Gastrocnemius medialis (tissue), 4 donors: ENCODE results near the gene TMEM217. TPM values are rescaled to one million over a fixed set of nuclear protein-coding genes. Genes with fewer than 3 reads are reported as not detected.

Experiments
- ATAC-seq, 2 donors: fragments of 150-250 bp; one replicate each; pipeline ENCODE4 v1.9.1; 2016
- DNase-seq, 2 donors: peaks; one replicate each; pipeline ENCODE4 v3.0.0-alpha.2; 2019
- H3K27ac ChIP-seq, 4 donors: fragments of 200-600 bp; sonication (generic); 1 replicate in 1 of 4; 2 replicates in 3 of 4; pipeline ENCODE4 v1.5.1; 2016 to 2018; ENCODE audit warnings: mild to moderate bottlenecking in 2 of 4, moderate library complexity in 1 of 4
- H3K27me3 ChIP-seq, 3 donors: fragments of 200-600 bp; sonication (generic) in 2 of 3; 1 replicate in 1 of 3; 2 replicates in 2 of 3; pipeline versions ENCODE4 v1.5.1 to v1.6.0; 2016 to 2019; ENCODE audit warnings: mild to moderate bottlenecking in 1 of 3, moderate library complexity in 1 of 3
- H3K36me3 ChIP-seq, 2 donors: fragments of 200-600 bp; sonication (generic) in 1 of 2; one replicate each; pipeline ENCODE4 v1.5.1; 2017 to 2018
- H3K4me1 ChIP-seq, 2 donors: fragments of 200-600 bp; sonication (generic) in 1 of 2; one replicate each; pipeline ENCODE4 v1.5.1; 2016 to 2017; ENCODE audit warnings: mild to moderate bottlenecking in 2 of 2
- H3K4me3 ChIP-seq, 4 donors: fragments of 200-600 bp; sonication (generic) in 3 of 4; 1 replicate in 1 of 4; 2 replicates in 3 of 4; pipeline ENCODE4 v1.5.1; 2016 to 2019; ENCODE audit warnings: mild to moderate bottlenecking in 2 of 4
- H3K9me3 ChIP-seq, 3 donors: fragments of 200-600 bp; sonication (generic) in 2 of 3; 1 replicate in 1 of 3; 2 replicates in 2 of 3; pipeline ENCODE4 v1.5.1; 2016 to 2019
- POLR2A ChIP-seq, 2 donors: fragments of 450-650 bp; IDR thresholded peaks; one replicate each; pipeline ENCODE4 v1.6.1; 2017; ENCODE audit warnings: antibody characterized with exemption in 2 of 2, mild to moderate bottlenecking in 2 of 2, moderate library complexity in 2 of 2
- in situ Hi-C, 4 donors: fragments of 200-750 bp; cut with MboI; loops; one replicate each; pipeline versions ENCODE4 v1.15.0 to v1.8.0; 2017; ENCODE audit warnings: low sequenced_read_pairs in 4 of 4
- intact Hi-C: fragments of 100-400 bp; cut with DNase I; formaldehyde crosslinking; loops from one replicate; pipeline ENCODE4 v1.15.1; 2023; ENCODE audit warnings: low total_unique reads
- total RNA-seq, 4 donors: library from RNA; depleted of rRNA; stranded (reverse); fragments of >200 nt; gene quantifications; one replicate each; pipeline versions ENCODE4 v1.1.0 to v1.2.3, GENCODE V29; 2016
- TF ChIP-seq, protein P1 (sequence below), 5 experiments: fragments of 450-650 bp in 3 of 5; fragments of 200-600 bp in 2 of 5; sonication (generic) in 2 of 5; IDR thresholded peaks in 4 of 5; conservative IDR thresholded peaks in 1 of 5; 1 replicate in 4 of 5; 2 replicates in 1 of 5; pipeline ENCODE4 v1.5.1; 2016 to 2019; ENCODE audit warnings: antibody characterized with exemption in 5 of 5, mild to moderate bottlenecking in 3 of 5, moderate library complexity in 3 of 5

TMEM217 gene
- total RNA-seq, 4 donors from 2014 or later: 0.22 TPM; not detected in 3

DNA sequence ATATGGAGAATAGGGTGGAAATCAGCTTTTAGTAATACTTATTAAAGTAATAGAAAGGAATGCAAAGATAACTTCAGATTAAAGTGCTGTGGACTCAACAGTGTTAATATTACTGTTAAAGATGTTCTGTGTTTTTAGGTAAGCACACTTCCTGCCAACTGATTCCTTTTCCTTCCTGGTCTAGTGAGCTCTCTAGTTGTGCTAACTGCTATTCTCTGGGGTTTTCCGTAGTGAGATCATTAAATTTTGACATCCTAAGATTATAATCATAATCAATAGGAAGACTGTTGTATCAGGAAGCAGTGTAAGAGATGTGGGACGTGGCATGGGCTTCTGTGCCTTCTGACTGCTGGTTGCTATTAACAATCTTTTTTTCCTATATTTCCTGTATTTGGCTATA, 1.2 kb upstream of the TMEM217 start:
- ATAC-seq (no peak), DNase-seq (no peak)
- in situ Hi-C loops (no loop called here), intact Hi-C loops (no loop called here)
- peak overlapping the region in 2 of 4 donors; percentile 83 to 90 for H3K4me3 ChIP-seq
- H3K27ac ChIP-seq: peak overlapping the region in 3 of 4 donors; percentile 89 to 94 (median 94)
- no peaks in the 10 kb centered on the region for H3K27me3 ChIP-seq
- H3K9me3 ChIP-seq: no peaks in the 10 kb centered on the region
- H3K4me1 ChIP-seq: peaks cover 42 to 52% of the 10 kb centered on the region in 2 donors
- TF ChIP-seq, protein P1, sequence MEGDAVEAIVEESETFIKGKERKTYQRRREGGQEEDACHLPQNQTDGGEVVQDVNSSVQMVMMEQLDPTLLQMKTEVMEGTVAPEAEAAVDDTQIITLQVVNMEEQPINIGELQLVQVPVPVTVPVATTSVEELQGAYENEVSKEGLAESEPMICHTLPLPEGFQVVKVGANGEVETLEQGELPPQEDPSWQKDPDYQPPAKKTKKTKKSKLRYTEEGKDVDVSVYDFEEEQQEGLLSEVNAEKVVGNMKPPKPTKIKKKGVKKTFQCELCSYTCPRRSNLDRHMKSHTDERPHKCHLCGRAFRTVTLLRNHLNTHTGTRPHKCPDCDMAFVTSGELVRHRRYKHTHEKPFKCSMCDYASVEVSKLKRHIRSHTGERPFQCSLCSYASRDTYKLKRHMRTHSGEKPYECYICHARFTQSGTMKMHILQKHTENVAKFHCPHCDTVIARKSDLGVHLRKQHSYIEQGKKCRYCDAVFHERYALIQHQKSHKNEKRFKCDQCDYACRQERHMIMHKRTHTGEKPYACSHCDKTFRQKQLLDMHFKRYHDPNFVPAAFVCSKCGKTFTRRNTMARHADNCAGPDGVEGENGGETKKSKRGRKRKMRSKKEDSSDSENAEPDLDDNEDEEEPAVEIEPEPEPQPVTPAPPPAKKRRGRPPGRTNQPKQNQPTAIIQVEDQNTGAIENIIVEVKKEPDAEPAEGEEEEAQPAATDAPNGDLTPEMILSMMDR (IDR thresholded peaks at IDR 0.05 in 4 of 5, conservative IDR thresholded peaks at IDR 0.05 in 1 of 5): no peak
- no peaks in the 10 kb centered on the region for H3K36me3 ChIP-seq

DNA sequence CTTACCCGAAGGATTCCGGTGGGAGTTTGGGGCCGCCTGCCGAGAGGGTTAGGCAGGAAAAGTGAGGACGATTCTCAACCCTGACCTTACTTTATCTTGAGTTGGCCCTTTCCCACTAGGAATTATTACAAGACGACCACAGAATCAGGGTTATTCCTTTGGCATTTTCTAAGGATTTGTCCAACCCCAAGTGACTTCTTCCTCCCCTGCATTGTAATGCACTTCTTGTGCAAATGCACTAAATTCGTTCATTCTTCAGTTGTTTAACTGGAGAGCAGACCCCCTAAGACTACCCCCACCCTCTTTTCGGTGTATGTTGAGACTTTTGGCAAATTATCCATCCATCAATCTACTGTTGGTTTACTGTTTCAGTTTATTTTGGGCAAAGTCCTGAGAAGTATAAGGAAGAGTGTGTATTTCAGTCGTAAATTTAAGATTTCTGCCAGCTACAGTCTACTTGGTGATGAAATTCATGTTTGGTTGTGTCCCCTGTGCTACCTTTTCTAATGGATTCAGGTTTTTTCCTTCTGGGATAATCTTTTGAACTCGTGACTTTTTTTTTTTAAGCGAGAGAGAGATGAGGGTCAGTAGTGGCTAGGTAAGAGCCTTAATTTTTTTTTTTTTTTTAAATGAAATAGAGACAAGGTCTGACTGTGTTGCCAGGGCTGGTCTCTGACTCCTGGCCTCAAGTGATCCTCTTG, 611 bp upstream of the TMEM217 start:
- H3K4me1 ChIP-seq: peaks cover 36 to 46% of the 10 kb centered on the region in 2 donors
- ATAC-seq (peak; percentile 4 to 7), DNase-seq (no peak)
- in situ Hi-C loops: no loop called here
- H3K27me3 ChIP-seq: no peaks in the 10 kb centered on the region
- peak overlapping the region; percentile 87 to 94 (median 92) for H3K27ac ChIP-seq
- H3K4me3 ChIP-seq: peak overlapping the region; percentile 81 to 98 (median 86)
- H3K9me3 ChIP-seq: no peaks in the 10 kb centered on the region
- no peak for TF ChIP-seq POLR2A (IDR thresholded peaks at IDR 0.05)
- no peaks in the 10 kb centered on the region for H3K36me3 ChIP-seq
- intact Hi-C loops: no loop called here

DNA sequence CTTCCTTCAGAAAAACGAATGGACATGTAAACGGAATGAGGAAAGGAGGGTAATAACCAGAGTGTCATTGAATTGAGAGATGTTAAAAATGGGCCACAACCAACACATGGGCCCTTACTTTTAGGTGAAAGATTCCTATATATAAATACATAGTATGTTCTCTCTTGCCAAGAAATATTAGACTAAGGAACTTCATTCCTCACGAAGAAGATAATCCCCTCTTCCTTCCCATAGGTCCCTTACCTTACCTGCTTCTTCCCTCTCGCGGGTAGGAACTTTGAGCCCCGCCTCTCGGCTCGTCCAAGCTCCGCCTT, 667 bp downstream of the TMEM217 start:
- H3K27me3 ChIP-seq: no peaks in the 10 kb centered on the region
- peaks cover 23 to 35% of the 10 kb centered on the region in 2 donors for H3K4me1 ChIP-seq
- in situ Hi-C loops (no loop called here), intact Hi-C loops (no loop called here)
- peak overlapping the region; percentile 81 to 98 (median 86) for H3K4me3 ChIP-seq
- no peak for TF ChIP-seq POLR2A (IDR thresholded peaks at IDR 0.05)
- TF ChIP-seq, protein P1 (IDR thresholded peaks at IDR 0.05 in 4 of 5, conservative IDR thresholded peaks at IDR 0.05 in 1 of 5): no peak
- ATAC-seq (no peak), DNase-seq (no peak)
- H3K9me3 ChIP-seq: no peaks in the 10 kb centered on the region
- H3K27ac ChIP-seq: peak overlapping the region; percentile 87 to 94 (median 92)
- H3K36me3 ChIP-seq: no peaks in the 10 kb centered on the region

DNA sequence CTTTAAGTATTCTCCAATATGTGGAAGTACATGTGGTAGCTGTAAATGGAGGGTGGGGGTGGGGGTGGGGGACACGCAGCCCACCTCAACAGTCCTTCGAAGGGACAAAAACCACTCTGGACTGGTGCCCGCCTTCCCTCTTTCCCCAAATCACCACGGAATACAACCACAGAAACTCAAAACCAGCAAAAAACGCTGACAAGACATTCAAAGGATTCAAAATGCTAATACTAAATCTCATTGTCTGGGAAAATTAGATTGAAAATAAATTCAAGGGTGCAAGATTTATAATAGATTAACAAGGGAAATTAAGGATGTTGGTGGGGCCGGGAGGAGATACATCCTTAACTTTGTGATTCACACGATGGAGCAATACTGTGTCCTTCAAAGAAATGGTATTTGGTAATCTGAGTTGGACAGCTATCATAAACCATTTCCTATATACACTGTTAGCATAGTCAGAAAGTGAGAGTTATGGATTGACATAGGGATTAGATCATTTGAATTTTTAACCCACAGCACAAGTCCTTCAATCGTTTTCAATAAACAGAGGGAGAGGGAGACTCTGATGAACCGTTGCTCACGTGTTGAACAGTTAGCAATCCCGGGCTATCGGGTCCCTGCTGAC, 1.1 kb downstream of the TMEM217 start:
- no peak for TF ChIP-seq POLR2A (IDR thresholded peaks at IDR 0.05)
- TF ChIP-seq, protein P1 (IDR thresholded peaks at IDR 0.05 in 4 of 5, conservative IDR thresholded peaks at IDR 0.05 in 1 of 5): no peak
- DNase-seq (no peak), ATAC-seq (peak; percentile 21 to 43)
- Histone ChIP-seq H3K27me3 (no peaks in the 10 kb centered on the region), H3K4me3 (peak overlapping the region; percentile 81 to 98 (median 86)), H3K27ac (peak overlapping the region; percentile 87 to 94 (median 92)), H3K9me3 (no peaks in the 10 kb centered on the region), H3K36me3 (no peaks in the 10 kb centered on the region), H3K4me1 (peaks cover 20 to 32% of the 10 kb centered on the region in 2 donors)
- intact Hi-C loops: no loop called here
- in situ Hi-C loops: no loop called here

DNA sequence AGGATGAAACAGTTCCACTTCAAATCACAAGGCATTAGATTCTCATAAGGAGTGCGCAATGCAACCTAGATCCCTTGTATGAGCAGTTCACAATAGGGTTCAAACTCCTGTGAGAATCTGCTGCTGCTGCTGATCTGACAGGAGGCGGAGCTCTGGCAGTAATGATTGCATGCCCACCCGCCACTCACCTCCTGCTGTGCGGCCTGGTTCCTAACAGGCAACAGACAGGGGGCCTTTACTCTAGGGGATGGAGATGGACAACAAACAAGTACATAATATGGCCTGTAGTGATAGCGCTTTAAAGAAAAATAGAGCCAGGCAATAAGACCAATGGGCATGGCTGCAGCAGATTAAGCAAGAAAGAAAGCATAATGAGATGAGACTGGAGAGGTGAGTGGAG, 3.1 kb downstream of the TMEM217 start:
- H3K4me1 ChIP-seq: peaks cover 20 to 22% of the 10 kb centered on the region in 2 donors

More for the DNA sequence above, 3.1 kb downstream of the TMEM217 start:
- no peak for TF ChIP-seq POLR2A (IDR thresholded peaks at IDR 0.05)
- TF ChIP-seq, protein P1 (IDR thresholded peaks at IDR 0.05 in 4 of 5, conservative IDR thresholded peaks at IDR 0.05 in 1 of 5): no peak
- in situ Hi-C loops (no loop called here), intact Hi-C loops (no loop called here)
- no peak overlapping the region for H3K4me3 ChIP-seq
- no peaks in the 10 kb centered on the region for H3K36me3 ChIP-seq
- H3K27me3 ChIP-seq: no peaks in the 10 kb centered on the region
- ATAC-seq: no peak
- DNase-seq: no peak
- no peaks in the 10 kb centered on the region for H3K9me3 ChIP-seq
- H3K27ac ChIP-seq: no peak overlapping the region
